Measurements from ENCODE around the gene SLC8A1. TPM values are rescaled to one million over a fixed set of nuclear protein-coding genes. Genes with fewer than 3 reads are reported as not detected.

SLC8A1 gene
- total and polyA plus RNA-seq, 8 donors = 0.31 to 105 (median 14.0) TPM

DNA sequence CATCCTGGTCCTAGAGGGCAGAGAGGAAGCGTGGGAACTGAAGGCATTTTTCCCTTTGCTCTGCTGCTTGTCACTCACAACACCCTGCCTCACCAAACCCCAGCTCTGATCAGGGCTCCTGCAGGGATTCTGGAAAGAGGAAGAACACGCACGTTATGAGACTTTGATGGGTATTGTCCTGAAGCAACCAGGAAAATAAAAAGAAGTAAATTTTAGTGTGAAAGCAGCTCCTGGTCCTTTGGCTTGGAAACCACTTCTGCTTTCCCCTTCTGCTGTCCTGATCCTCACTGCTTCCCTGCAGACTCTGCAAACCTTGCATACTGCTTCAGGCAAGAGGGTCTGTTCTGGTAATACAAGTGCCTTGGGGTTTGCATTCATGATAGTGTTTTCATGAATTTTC lies 164.1 kb downstream of the SLC8A1 start:
- intact Hi-C loops (cut with DNase I; ENCODE audit: low total_unique reads) = no loop called here
- H3K27me3 ChIP-seq = no peaks in the 10 kb centered on the region
- H3K4me1 ChIP-seq = peaks cover 0 to 11% (median 2%) of the 10 kb centered on the region in 4 donors
- H3K36me3 ChIP-seq = no peaks in the 10 kb centered on the region
- DNase-seq = no peak
- TF ChIP-seq EP300 (IDR thresholded peaks at IDR 0.05) (no peak), POLR2AphosphoS5 (IDR thresholded peaks at IDR 0.05) (no peak)
- WGBS, 5 donors = 54 to 89% (median 76%) methylated on average over 3 of the region's 3 CpGs
- no peak overlapping the region for H3K4me3 ChIP-seq
- no peaks in the 10 kb centered on the region for H3K9me3 ChIP-seq
- H3K27ac ChIP-seq = no peak overlapping the region

DNA sequence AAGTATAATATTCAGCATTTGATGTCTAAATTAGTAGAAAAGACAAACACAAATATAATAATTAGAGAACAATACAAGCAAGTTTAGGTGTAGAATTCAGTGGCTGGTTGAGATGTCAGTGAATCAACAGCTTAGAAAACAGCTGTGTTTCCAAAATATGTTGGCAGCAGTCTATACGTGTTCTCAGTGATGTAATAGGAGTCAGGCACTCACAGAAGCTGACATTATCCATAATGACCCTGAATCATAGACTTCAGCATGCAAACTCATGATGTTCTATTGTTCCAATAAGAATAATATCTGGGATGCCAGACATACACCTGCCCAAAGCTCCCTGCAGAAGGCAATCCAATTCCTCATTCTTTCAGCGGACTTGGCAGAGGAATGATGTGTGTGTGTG lies 164.7 kb downstream of the SLC8A1 start:
- intact Hi-C loops (cut with DNase I; ENCODE audit: low total_unique reads) = no loop called here
- 54 to 67% (median 59%) methylated on average over 2 of the region's 2 CpGs for WGBS, 5 donors
- Histone ChIP-seq H3K27me3 (no peaks in the 10 kb centered on the region), H3K4me1 (peaks cover 0 to 11% (median 2%) of the 10 kb centered on the region in 4 donors), H3K27ac (no peak overlapping the region), H3K9me3 (no peaks in the 10 kb centered on the region), H3K4me3 (no peak overlapping the region), H3K36me3 (no peaks in the 10 kb centered on the region)
- TF ChIP-seq EP300 (IDR thresholded peaks at IDR 0.05) = no peak
- TF ChIP-seq, protein P1, sequence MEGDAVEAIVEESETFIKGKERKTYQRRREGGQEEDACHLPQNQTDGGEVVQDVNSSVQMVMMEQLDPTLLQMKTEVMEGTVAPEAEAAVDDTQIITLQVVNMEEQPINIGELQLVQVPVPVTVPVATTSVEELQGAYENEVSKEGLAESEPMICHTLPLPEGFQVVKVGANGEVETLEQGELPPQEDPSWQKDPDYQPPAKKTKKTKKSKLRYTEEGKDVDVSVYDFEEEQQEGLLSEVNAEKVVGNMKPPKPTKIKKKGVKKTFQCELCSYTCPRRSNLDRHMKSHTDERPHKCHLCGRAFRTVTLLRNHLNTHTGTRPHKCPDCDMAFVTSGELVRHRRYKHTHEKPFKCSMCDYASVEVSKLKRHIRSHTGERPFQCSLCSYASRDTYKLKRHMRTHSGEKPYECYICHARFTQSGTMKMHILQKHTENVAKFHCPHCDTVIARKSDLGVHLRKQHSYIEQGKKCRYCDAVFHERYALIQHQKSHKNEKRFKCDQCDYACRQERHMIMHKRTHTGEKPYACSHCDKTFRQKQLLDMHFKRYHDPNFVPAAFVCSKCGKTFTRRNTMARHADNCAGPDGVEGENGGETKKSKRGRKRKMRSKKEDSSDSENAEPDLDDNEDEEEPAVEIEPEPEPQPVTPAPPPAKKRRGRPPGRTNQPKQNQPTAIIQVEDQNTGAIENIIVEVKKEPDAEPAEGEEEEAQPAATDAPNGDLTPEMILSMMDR (IDR thresholded peaks at IDR 0.05) = no peak
- no peak for TF ChIP-seq POLR2A (IDR thresholded peaks at IDR 0.05)
- TF ChIP-seq POLR2AphosphoS5 (IDR thresholded peaks at IDR 0.05) = no peak
- no peak for DNase-seq

DNA sequence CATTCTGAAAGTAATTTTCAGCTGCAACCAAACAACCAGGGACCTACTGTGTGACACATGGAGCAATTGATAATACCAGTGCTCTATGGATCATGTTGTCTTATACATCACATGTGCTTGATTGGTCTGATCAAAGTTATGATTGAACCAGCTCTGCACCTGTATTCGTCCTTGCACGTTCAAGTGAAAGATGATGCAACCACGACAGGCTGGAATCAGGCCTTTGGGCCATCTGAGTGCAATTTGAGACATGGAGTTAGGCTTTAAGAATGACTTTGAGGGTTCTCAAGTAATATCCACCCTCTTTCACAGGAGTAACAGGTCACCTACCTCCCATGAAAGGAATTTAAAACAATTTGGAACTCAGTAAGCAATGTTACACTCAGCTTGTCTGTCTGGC lies 165.2 kb downstream of the SLC8A1 start:
- intact Hi-C loops (cut with DNase I; ENCODE audit: low total_unique reads) = no loop called here
- peaks cover 0 to 12% (median 3%) of the 10 kb centered on the region in 4 donors for H3K4me1 ChIP-seq
- H3K27ac ChIP-seq = no peak overlapping the region
- no peak for DNase-seq
- H3K4me3 ChIP-seq = no peak overlapping the region
- H3K36me3 ChIP-seq = no peaks in the 10 kb centered on the region
- WGBS, 5 donors = 86 to 95% (median 88%) methylated on average over 3 of the region's 3 CpGs
- H3K27me3 ChIP-seq = no peaks in the 10 kb centered on the region
- no peak for TF ChIP-seq POLR2A (IDR thresholded peaks at IDR 0.05)
- no peaks in the 10 kb centered on the region for H3K9me3 ChIP-seq

GRCh38 chr2:40285391-40285790 lies 166.5 kb downstream of the SLC8A1 start:
- Histone ChIP-seq H3K27me3 (no peaks in the 10 kb centered on the region), H3K9me3 (no peaks in the 10 kb centered on the region), H3K27ac (no peak overlapping the region), H3K4me3 (no peak overlapping the region), H3K36me3 (no peaks in the 10 kb centered on the region), H3K4me1 (peaks cover 0 to 25% (median 7%) of the 10 kb centered on the region in 4 donors)
- no peak for DNase-seq
- TF ChIP-seq POLR2A (IDR thresholded peaks at IDR 0.05) (no peak), POLR2AphosphoS5 (IDR thresholded peaks at IDR 0.05) (no peak), EP300 (IDR thresholded peaks at IDR 0.05) (no peak)
- TF ChIP-seq, protein P1 (IDR thresholded peaks at IDR 0.05) = no peak
- intact Hi-C loops (cut with DNase I; ENCODE audit: low total_unique reads) = no loop called here

GRCh38 chr2:40284797-40285196 lies 167.1 kb downstream of the SLC8A1 start:
- peaks cover 0 to 28% (median 6%) of the 10 kb centered on the region in 4 donors for H3K4me1 ChIP-seq
- no peak overlapping the region for H3K27ac ChIP-seq
- H3K36me3 ChIP-seq = no peaks in the 10 kb centered on the region
- H3K27me3 ChIP-seq = no peaks in the 10 kb centered on the region
- no peaks in the 10 kb centered on the region for H3K9me3 ChIP-seq
- H3K4me3 ChIP-seq = no peak overlapping the region
- no peak for DNase-seq
- WGBS, 5 donors = 73 to 92% (median 88%) methylated on average over 1 of the region's 1 CpG
- TF ChIP-seq EP300 (IDR thresholded peaks at IDR 0.05) (no peak), POLR2A (IDR thresholded peaks at IDR 0.05) (no peak), POLR2AphosphoS5 (IDR thresholded peaks at IDR 0.05) (no peak)
- TF ChIP-seq, protein P1 (IDR thresholded peaks at IDR 0.05) = no peak
- intact Hi-C loops (cut with DNase I; ENCODE audit: low total_unique reads) = no loop called here
